LNCaP clone FGC (cell line): Measurements from ENCODE around the gene TANGO2.
"Not testable (repeated sequence)": the region's sequence is repeated elsewhere in the genome, so short reads cannot be mapped to it uniquely, and the experiment has no call there.

Source experiments
- DNase-seq: peaks from one replicate; pipeline ENCODE4 v3.0.0-alpha.2; 2011; ENCODE audit warnings: low read depth
- H3K4me3 ChIP-seq: 2 replicates; pipeline ENCODE4 v1.5.1; 2011; ENCODE audit warnings: mild to moderate bottlenecking, low read depth, low read length, control low read depth
- TF ChIP-seq, protein P1 (sequence below): IDR thresholded peaks from 2 replicates; pipeline ENCODE4 v1.5.1; 2012; ENCODE audit warnings: mild to moderate bottlenecking; ENCODE audit not compliant: control insufficient read depth, insufficient read depth; ENCODE audit errors: extremely low read depth

Gene TANGO2

DNA sequence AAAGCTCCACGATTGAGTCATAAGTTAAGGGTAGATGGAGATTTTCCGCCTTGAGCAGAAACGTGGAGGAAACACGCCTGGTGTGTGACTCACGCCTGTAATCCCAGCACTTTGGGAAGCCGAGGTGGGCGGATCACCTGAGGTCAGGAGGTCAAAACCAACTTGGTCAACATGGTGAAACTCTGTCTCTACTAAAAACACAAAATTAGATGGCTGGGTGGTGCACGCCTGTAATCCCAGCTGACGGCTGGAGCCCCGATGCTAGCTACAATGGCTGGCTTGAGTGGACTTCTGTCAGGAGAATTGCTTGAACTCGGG lies 41.8 kb downstream of the TANGO2 start:
- TF ChIP-seq, protein P1, sequence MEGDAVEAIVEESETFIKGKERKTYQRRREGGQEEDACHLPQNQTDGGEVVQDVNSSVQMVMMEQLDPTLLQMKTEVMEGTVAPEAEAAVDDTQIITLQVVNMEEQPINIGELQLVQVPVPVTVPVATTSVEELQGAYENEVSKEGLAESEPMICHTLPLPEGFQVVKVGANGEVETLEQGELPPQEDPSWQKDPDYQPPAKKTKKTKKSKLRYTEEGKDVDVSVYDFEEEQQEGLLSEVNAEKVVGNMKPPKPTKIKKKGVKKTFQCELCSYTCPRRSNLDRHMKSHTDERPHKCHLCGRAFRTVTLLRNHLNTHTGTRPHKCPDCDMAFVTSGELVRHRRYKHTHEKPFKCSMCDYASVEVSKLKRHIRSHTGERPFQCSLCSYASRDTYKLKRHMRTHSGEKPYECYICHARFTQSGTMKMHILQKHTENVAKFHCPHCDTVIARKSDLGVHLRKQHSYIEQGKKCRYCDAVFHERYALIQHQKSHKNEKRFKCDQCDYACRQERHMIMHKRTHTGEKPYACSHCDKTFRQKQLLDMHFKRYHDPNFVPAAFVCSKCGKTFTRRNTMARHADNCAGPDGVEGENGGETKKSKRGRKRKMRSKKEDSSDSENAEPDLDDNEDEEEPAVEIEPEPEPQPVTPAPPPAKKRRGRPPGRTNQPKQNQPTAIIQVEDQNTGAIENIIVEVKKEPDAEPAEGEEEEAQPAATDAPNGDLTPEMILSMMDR, result no peak
- DNase-seq, result no peak
- no peak overlapping the region for H3K4me3 ChIP-seq

DNA sequence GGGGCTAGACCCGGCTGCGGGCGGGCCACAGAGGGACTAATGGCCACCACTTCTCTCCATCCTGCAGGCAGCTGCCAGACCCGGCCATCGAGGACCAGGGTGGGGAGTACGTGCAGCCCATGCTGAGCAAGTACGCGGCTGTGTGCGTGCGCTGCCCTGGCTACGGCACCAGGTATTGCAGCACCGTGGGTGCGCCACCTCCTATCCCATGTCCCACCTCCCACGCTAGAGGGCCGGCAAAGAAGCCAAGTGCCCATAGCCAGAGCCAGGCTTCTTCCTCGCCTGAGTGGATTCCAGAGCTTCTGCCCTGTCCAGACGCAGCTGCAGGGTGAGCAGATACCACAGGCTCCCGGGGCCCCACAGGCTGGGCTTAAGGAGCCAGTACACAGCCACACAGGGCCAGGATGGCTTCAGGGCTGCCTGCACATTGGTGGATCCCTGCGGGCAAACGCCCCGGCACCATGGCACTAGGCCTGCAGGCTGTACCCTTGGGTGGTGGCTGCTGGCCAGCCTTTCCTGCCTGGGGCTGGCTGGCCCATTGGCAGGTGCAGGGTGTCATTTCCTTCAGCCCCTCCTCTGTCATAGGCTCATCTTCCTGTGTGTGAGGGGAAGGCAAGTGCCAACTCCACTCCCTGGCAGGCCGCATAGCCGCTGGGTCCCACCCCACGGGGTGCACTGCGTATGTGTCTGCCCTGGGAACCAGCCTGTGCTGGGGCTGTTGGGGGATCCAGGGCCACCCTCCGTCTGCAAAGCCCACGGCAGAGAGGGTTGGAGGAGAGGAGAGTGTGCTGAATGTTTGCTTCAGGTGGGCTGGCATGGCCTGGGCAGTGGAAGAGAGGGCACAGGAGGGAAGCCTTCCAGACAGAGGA lies 42.6 kb downstream of the TANGO2 start:
- TF ChIP-seq, protein P1, result no peak
- no peak for DNase-seq
- no peak overlapping the region for H3K4me3 ChIP-seq

DNA sequence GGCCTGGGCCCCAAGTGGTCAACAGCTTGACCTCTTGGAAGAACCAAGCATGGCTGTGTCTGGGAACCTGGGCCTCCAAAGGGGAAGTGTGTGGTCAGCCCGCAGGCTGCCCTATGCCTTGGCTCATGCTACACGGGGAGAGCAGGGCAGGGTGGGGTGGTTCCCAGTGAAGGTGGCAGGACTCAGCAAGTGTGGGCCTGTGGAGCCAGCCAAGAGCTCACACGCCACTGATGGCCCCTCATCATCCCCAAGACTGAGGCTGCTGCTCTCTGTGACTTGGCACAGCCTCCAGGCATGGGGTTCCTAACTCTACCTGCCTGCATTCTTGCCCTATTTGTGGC lies 43.2 kb downstream of the TANGO2 start:
- TF ChIP-seq, protein P1, result no peak
- H3K4me3 ChIP-seq, result no peak overlapping the region
- DNase-seq, result no peak

GRCh38 chr22:20064545-20065262 lies 43.8 kb downstream of the TANGO2 start:
- DNase-seq, result no peak
- TF ChIP-seq, protein P1, result no peak
- H3K4me3 ChIP-seq, result no peak overlapping the region

DNA sequence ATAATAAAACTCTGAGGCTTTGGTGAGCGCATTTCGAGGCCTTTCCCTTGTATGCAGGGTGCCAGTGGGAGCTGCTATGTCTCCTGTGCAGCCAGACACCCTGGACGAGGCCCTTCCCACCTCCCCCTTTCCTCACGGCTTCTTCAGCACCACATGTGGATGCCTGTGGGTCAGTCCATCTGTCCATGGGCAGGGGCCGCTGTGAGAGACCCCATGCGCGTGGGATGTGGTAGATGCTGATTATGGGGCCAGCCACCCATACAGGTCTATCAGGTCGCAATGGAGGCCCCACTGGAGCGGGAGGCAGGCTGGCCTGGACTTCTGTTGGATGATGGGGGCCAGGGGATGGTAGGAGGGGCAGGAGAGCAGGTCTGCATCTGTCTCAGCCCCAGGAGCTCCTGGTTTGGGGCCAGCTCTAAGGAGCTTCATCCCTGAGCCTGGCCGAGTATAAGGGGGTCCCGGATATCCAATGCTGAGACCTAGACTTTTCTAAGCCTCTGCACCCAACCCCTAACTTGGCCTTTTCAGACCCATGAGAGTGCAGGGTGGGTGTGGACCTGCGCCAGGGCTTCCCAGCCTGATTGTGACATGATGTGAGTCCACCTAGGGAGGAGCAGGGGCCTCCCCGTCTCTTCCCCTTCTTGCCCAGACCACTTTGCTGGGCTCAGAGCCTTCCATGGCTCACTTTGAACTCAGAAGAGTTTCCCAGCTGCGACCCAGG lies 45.1 kb downstream of the TANGO2 start:
- H3K4me3 ChIP-seq, result no peak overlapping the region
- TF ChIP-seq, protein P1, result no peak

GRCh38 chr22:20066617-20067383 lies 45.9 kb downstream of the TANGO2 start:
- DNase-seq, result no peak
- H3K4me3 ChIP-seq, result no peak overlapping the region
- TF ChIP-seq, protein P1, result no peak

More for the DNA sequence above, 45.1 kb downstream of the TANGO2 start:
- no peak for DNase-seq

DNA sequence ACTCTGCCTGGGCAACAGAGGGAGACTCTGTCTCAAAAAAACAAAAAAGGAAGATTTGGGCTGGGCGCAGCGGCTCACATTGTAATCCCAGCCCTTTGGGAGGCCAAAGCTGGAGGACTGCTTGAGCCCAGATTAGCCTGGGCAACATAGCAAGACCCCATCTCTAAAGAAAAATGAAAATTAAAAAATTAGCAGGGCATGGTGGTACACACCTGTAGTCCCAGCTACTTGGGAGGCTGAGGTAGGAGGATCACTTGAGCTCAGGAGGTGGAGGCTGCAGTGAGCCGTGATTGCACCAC lies 46.4 kb downstream of the TANGO2 start:
- H3K4me3 ChIP-seq, DNase-seq: not testable (repeated sequence)
